PC-3 (cell line): ENCODE results near the gene PIRT. TPM values are rescaled to one million over a fixed set of nuclear protein-coding genes. Genes with fewer than 3 reads are reported as not detected.
A peak's percentile ranks its signal among the peaks of the same experiment; 100 is the strongest.

Experiments
- ATAC-seq: fragments of 200-7000 bp; cut with Tn5 transposase; 2 replicates; pipeline ENCODE4 v1.9.1; 2020; ENCODE audit warnings: mild to moderate bottlenecking, moderate library complexity
- Bru-seq: library from RNA; stranded (reverse); fragments of 400-500 nt; gene quantifications from one replicate; lab custom pipeline; 2021; lab: Mats Ljungman, UMichigan
- BruChase-seq, 2 experiments: library from RNA; stranded (reverse); fragments of 400-500 nt; gene quantifications; one replicate each; lab custom pipeline; 2021; lab: Mats Ljungman, UMichigan
- BruUV-seq: library from RNA; stranded (reverse); fragments of 400-500 nt; replicated peaks from 2 replicates; lab custom pipeline; 2021; lab: Mats Ljungman, UMichigan
- CTCF ChIA-PET: fragments of 300-600 bp; sonication (Branson Sonifier 250); formaldehyde crosslinking; loops from one replicate; lab custom pipeline; 2022; ENCODE audit warnings: antibody characterized with exemption; lab: Charles Lee
- POLR2A ChIA-PET: fragments of 300-600 bp; sonication (Branson Sonifier 250); formaldehyde crosslinking; loops from one replicate; lab custom pipeline; 2022; ENCODE audit warnings: antibody characterized with exemption; ENCODE audit not compliant: unreplicated experiment; lab: Charles Lee
- DNase-seq: peaks from one replicate; pipeline ENCODE4 v3.0.0-alpha.2; 2015
- H2AFZ ChIP-seq: fragments of 300-600 bp; sonication (generic); 2 replicates; pipeline ENCODE4 v1.6.0; 2016; ENCODE audit warnings: antibody characterized with exemption, low read length
- H3F3A ChIP-seq: fragments of 300-600 bp; sonication (generic); one replicate; pipeline ENCODE4 v1.6.0; 2017; ENCODE audit warnings: antibody characterized with exemption, low read length, control low read depth, mild to moderate bottlenecking; ENCODE audit not compliant: unreplicated experiment
- H3K27ac ChIP-seq: fragments of 300-600 bp; sonication (generic); 2 replicates; pipeline ENCODE4 v1.5.1; 2016; ENCODE audit warnings: mild to moderate bottlenecking, low read length
- H3K27me3 ChIP-seq: fragments of 300-600 bp; sonication (generic); 2 replicates; pipeline ENCODE4 v1.6.1; 2016; ENCODE audit warnings: low read length, mixed read lengths
- H3K36me3 ChIP-seq: fragments of 300-600 bp; sonication (generic); 2 replicates; pipeline ENCODE4 v1.6.1; 2016; ENCODE audit warnings: low read depth, mixed run types, low read length, mixed read lengths
- H3K4me1 ChIP-seq: fragments of 300-600 bp; sonication (generic); 2 replicates; pipeline ENCODE4 v1.5.1; 2016; ENCODE audit warnings: low read length; ENCODE audit not compliant: insufficient read depth
- H3K4me2 ChIP-seq: fragments of 300-600 bp; sonication (generic); 2 replicates; pipeline ENCODE4 v1.6.0; 2016; ENCODE audit warnings: low read length
- H3K4me3 ChIP-seq: fragments of 300-600 bp; sonication (generic); 2 replicates; pipeline ENCODE4 v1.5.1; 2016; ENCODE audit warnings: mild to moderate bottlenecking, low read length, mixed read lengths
- H3K79me2 ChIP-seq: fragments of 300-600 bp; sonication (generic); 2 replicates; pipeline ENCODE4 v1.6.1; 2017; ENCODE audit warnings: low read length, mixed read lengths
- H3K9ac ChIP-seq: fragments of 300-600 bp; sonication (generic); 2 replicates; pipeline ENCODE4 v1.6.0; 2016; ENCODE audit warnings: mild to moderate bottlenecking, low read length
- H3K9me2 ChIP-seq: fragments of 300-600 bp; sonication (generic); replicated peaks from 2 replicates; pipeline ENCODE4 v1.6.1; 2016; ENCODE audit warnings: mixed run types, low read length, mixed read lengths
- H3K9me3 ChIP-seq: fragments of 300-600 bp; sonication (generic); 2 replicates; pipeline ENCODE4 v1.6.1; 2016; ENCODE audit warnings: low read length, mixed read lengths
- H4K20me1 ChIP-seq: fragments of 300-600 bp; sonication (generic); 2 replicates; pipeline ENCODE4 v1.6.1; 2016; ENCODE audit warnings: low read length, mixed read lengths
- CTCF ChIP-seq: fragments of 300-600 bp; sonication (generic); conservative IDR thresholded peaks from 2 replicates; pipeline ENCODE4 v1.5.1; 2017; ENCODE audit warnings: antibody characterized with exemption, low read depth, mild to moderate bottlenecking, low read length
- EZH2 ChIP-seq: fragments of 300-600 bp; sonication (generic); IDR thresholded peaks from one replicate; pipeline ENCODE4 v1.6.1; 2017; ENCODE audit warnings: antibody characterized with exemption, mild to moderate bottlenecking, low read length; ENCODE audit not compliant: unreplicated experiment
- EZH2phosphoT487 ChIP-seq: fragments of 300-600 bp; sonication (generic); IDR thresholded peaks from 2 replicates; pipeline ENCODE4 v1.6.1; 2018; ENCODE audit warnings: mild to moderate bottlenecking, antibody characterized with exemption, low read length, borderline replicate concordance
- intact Hi-C: fragments of 100-400 bp; cut with micrococcal nuclease; formaldehyde crosslinking; loops from 2 replicates; pipeline ENCODE4 v1.9.0; 2023
- long read RNA-seq: library from polyadenylated mRNA; unstranded; transcript quantifications from one replicate; pipeline ENCODE4 v2.0.0, GENCODE V29; 2021; ENCODE audit not compliant: unreplicated experiment
- total RNA-seq: library from RNA; depleted of rRNA; stranded (reverse); fragments of >200 nt; gene quantifications from 2 replicates; pipeline ENCODE4 v1.2.3, GENCODE V29; 2014; rRNA removed

The PIRT gene
- not detected in 2 replicates for total RNA-seq
- not detected for Bru-seq, nascent RNA
- BruChase-seq, experiment 1, labeled RNA remaining after a 6-hour chase, result not detected
- not detected for BruChase-seq, experiment 2, labeled RNA remaining after a 2-hour chase
- long read RNA-seq, result 0 reads

GRCh38 chr17:10837921-10838320 lies at the start of gene PIRT:
Gene PIRT, minus strand, starts transcription at chr17:10838087. Its CDS starts 12,442 bp downstream, at chr17:10825645.
- H3K4me1 ChIP-seq, result no peaks in the 10 kb centered on the region
- no TSS peak for BruUV-seq
- no peaks in the 10 kb centered on the region for H3K27me3 ChIP-seq
- H3K9me2 ChIP-seq, result no peaks in the 10 kb centered on the region
- CTCF ChIA-PET, result interaction anchor here (0.7 kb wide), 1 partner anchor 16 kb away, joined by 3 read pairs; no protein-coding TSS in a partner anchor
- no peaks in the 10 kb centered on the region for H3K36me3 ChIP-seq
- H3F3A ChIP-seq, result no peaks in the 10 kb centered on the region
- H3K27ac ChIP-seq, result no peak within 1 kb of the TSS
- intact Hi-C loops, result no loop called here
- H2AFZ ChIP-seq, result no peak within 1 kb of the TSS
- no peaks in the 10 kb centered on the region for H3K79me2 ChIP-seq
- H3K9ac ChIP-seq, result no peak within 1 kb of the TSS
- POLR2A ChIA-PET, result no interaction called here
- H3K9me3 ChIP-seq, result no peaks in the 10 kb centered on the region
- DNase-seq (no peak), ATAC-seq (no peak)
- H4K20me1 ChIP-seq, result no peaks in the 10 kb centered on the region
- TF ChIP-seq EZH2phosphoT487 (no peak), CTCF (no peak), EZH2 (no peak)
- H3K4me2 ChIP-seq, result no peak within 1 kb of the TSS
- H3K4me3 ChIP-seq, result no peak within 1 kb of the TSS

DNA sequence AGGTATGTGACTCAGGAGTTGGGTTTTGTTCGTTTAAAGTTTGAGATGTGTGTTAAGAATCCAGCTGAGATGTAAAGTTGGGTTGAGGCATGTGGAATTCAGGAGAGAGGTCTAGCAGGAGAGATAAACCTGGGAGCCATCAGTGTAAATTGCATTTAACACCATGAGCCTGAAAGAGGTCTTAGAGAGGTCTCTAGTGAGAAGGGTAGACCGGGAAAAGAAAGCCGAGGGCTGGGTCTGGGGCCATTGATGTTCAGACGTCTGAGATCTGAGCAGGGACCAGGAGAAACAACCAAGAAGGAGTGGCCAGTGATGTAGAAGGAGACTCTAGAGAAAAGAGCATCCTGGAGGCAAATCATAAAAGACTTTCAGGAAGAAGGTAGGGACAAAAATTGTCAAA lies 44.1 kb upstream of the PIRT start:
- Histone ChIP-seq H3K4me3 (no peak overlapping the region), H3K4me2 (no peak overlapping the region), H3K9me3 (no peaks in the 10 kb centered on the region), H3F3A (no peaks in the 10 kb centered on the region), H3K36me3 (no peaks in the 10 kb centered on the region), H3K9me2 (no peaks in the 10 kb centered on the region), H2AFZ (no peak overlapping the region), H3K27ac (no peak overlapping the region), H4K20me1 (no peaks in the 10 kb centered on the region), H3K4me1 (no peaks in the 10 kb centered on the region), H3K27me3 (no peaks in the 10 kb centered on the region), H3K79me2 (no peaks in the 10 kb centered on the region), H3K9ac (no peak overlapping the region)
- ChIA-PET CTCF (no interaction called here), POLR2A (no interaction called here)
- DNase-seq, result no peak
- TF ChIP-seq EZH2phosphoT487 (no peak), EZH2 (no peak), CTCF (no peak)
- intact Hi-C loops, result no loop called here
- no TSS peak for BruUV-seq
- ATAC-seq, result no peak

GRCh38 chr17:10879190-10879836 lies 41.4 kb upstream of the PIRT start:
- H3K36me3 ChIP-seq, result no peaks in the 10 kb centered on the region
- CTCF ChIA-PET, result no interaction called here
- no peak overlapping the region for H3K4me3 ChIP-seq
- peak; percentile 7 for DNase-seq
- no peaks in the 10 kb centered on the region for H4K20me1 ChIP-seq
- no TSS peak for BruUV-seq
- no peak for TF ChIP-seq EZH2phosphoT487
- TF ChIP-seq CTCF, result peak; percentile 41; the same call in 1 of the 2 replicates
- no peak for TF ChIP-seq EZH2
- no peak overlapping the region for H3K4me2 ChIP-seq
- no peaks in the 10 kb centered on the region for H3K27me3 ChIP-seq
- H3K27ac ChIP-seq, result no peak overlapping the region
- H3K4me1 ChIP-seq, result no peaks in the 10 kb centered on the region
- H3K79me2 ChIP-seq, result no peaks in the 10 kb centered on the region
- no peaks in the 10 kb centered on the region for H3F3A ChIP-seq
- H3K9me2 ChIP-seq, result no peaks in the 10 kb centered on the region
- no peak overlapping the region for H3K9ac ChIP-seq
- intact Hi-C loops, result loop anchor here (5.0 kb wide), 1 partner anchor 263 kb away; no protein-coding TSS in a partner anchor
- POLR2A ChIA-PET, result no interaction called here
- H3K9me3 ChIP-seq, result no peaks in the 10 kb centered on the region
- no peak overlapping the region for H2AFZ ChIP-seq
- no peak for ATAC-seq
